GM20000 (cell line): ENCODE data around the gene SCAF4.
"Not testable (repeated sequence)": the region's sequence is repeated elsewhere in the genome, so short reads cannot be mapped to it uniquely, and the experiment has no call there.

ENCODE experiments used
- DNase-seq: peaks from one replicate; pipeline ENCODE4 v3.0.0; 2012; ENCODE audit warnings: low spot score
- TF ChIP-seq, protein P1 (sequence below): IDR thresholded peaks from 2 replicates; pipeline ENCODE4 v1.5.1; 2012; ENCODE audit warnings: mild to moderate bottlenecking, control low read depth; ENCODE audit errors: extremely low read depth, missing control alignments

The SCAF4 gene

DNA sequence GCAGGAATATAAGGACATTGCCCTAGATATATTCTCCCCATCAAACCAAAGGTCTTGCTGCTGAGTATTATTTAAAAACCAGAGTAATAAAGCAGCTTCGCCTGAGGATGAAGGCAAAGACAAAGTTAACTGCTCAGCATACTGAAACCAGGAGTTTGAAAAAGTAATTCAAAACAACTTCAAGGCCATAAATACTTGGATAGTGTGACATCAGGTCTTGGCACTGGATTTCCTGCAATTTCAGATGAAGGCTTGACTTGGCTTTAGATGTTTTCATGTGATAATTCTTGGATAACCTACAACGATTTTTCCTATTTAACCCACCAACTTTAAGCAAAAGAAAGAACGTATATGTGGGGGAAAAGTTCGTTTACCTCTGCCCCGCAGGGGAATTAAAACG is 61.8 kb downstream of the SCAF4 start:
- TF ChIP-seq, protein P1, sequence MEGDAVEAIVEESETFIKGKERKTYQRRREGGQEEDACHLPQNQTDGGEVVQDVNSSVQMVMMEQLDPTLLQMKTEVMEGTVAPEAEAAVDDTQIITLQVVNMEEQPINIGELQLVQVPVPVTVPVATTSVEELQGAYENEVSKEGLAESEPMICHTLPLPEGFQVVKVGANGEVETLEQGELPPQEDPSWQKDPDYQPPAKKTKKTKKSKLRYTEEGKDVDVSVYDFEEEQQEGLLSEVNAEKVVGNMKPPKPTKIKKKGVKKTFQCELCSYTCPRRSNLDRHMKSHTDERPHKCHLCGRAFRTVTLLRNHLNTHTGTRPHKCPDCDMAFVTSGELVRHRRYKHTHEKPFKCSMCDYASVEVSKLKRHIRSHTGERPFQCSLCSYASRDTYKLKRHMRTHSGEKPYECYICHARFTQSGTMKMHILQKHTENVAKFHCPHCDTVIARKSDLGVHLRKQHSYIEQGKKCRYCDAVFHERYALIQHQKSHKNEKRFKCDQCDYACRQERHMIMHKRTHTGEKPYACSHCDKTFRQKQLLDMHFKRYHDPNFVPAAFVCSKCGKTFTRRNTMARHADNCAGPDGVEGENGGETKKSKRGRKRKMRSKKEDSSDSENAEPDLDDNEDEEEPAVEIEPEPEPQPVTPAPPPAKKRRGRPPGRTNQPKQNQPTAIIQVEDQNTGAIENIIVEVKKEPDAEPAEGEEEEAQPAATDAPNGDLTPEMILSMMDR: no peak
- no peak for DNase-seq

DNA sequence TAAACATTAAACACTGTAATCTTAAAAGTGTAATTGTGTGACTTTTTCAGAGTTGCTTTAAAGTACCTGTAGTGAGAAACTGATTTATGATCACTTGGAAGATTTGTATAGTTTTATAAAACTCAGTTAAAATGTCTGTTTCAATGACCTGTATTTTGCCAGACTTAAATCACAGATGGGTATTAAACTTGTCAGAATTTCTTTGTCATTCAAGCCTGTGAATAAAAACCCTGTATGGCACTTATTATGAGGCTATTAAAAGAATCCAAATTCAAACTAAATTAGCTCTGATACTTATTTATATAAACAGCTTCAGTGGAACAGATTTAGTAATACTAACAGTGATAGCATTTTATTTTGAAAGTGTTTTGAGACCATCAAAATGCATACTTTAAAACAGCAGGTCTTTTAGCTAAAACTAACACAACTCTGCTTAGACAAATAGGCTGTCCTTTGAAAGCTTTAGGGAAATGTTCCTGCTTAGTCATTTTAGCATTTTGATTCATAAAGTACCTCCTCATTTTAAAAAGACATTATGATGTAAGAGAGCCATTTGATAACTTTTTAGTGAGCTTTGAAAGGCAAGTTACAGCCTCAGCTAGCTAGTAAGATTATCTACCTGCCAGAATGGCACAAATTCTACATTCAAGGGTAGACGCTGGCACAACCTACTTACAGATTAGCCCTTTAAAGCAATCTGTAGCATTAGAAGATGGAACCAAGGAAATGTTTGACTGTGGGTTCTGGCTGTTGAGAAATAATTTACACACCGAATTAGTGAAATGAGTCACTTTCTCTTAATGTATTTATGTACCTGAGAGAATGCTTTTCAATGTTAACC is 63.0 kb downstream of the SCAF4 start:
- TF ChIP-seq, protein P1: no peak
- no peak for DNase-seq

DNA sequence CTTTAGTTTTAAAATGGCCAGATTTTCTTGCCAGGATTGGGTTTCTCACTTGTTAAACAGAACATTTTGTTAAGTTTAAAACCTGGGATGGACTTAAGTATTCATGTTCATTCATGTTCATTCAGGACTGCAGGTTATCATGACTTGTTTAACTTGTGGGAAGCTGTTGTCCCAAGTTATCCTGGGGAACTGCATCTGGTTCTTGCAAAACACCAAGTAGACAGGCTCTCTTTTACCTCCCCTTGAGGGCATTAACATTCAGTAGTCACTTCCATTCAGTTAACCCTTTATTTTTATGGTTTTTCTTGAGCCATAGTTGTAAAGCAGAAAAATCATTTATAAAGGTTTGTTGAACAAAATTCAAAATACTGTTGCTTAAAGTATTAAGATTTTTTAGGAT is 64.3 kb downstream of the SCAF4 start:
- TF ChIP-seq, protein P1: no peak
- DNase-seq: no peak

DNA sequence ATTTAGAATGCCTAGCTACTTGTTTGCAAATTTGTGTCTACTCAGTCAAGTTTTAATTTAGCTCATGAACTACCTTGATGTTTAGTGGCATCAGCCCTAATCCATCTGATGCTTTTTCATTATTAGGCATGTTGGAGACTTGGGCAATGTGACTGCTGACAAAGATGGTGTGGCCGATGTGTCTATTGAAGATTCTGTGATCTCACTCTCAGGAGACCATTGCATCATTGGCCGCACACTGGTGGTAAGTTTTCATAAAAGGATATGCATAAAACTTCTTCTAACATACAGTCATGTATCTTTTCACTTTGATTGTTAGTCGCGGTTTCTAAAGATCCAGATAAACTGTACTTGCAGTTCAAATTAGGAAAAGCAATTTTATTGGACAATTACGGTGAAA is 64.8 kb downstream of the SCAF4 start:
- no peak for DNase-seq
- TF ChIP-seq, protein P1: no peak

DNA sequence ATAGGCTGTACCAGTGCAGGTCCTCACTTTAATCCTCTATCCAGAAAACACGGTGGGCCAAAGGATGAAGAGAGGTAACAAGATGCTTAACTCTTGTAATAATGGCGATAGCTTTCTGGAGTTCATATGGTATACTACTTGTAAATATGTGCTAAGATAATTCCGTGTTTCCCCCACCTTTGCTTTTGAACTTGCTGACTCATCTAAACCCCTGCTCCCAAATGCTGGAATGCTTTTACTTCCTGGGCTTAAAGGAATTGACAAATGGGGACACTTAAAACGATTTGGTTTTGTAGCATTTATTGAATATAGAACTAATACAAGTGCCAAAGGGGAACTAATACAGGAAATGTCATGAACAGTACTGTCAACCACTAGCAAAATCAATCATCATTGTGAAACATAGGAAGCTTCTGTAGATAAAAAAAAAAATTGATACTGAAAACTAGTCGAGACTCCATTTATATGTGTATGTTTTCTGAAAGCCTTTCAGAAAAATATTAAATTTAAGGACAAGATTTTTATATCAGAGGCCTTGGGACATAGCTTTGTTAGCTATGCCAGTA is 65.4 kb downstream of the SCAF4 start:
- no peak for DNase-seq
- TF ChIP-seq, protein P1: no peak

DNA sequence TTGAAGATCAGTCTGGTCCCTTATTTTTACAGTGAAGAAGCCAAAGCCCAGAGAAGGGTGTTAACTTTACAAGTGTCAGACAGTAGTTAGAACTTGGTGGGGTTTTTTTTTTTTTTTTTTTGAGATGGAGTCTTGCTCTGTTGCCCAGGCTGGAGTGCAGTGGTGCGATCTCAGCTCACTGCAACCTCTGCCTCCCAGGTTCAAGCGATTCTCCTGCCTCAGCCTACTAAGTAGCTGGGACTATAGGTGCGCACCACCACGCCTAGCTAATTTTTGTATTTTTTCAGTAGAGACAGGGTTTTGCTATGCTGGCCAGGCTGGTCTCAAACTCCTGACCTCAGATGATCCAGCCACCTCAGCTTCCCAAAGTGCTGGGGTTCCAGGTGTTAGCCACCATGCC is 66.0 kb downstream of the SCAF4 start:
- not testable (repeated sequence) for DNase-seq

DNA sequence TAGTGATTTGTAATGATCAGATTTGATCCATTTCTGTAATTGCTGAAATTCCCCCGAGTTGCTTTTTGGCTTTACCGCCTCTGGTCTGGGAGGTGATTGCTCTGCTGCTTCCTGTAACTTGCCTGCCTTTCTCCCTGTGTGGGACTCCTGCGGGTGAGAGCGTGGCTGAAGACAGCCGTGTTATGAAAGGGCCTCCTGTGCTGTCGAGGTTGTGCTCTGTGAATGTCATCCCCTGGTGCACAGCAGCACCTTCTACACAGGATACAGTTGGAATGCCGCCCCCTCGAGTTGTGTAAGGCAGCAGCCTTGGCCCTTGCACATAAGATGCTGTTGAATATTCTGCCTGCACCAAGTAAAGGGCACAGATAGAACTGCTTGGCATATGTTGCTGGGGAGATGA is 66.5 kb downstream of the SCAF4 start:
- TF ChIP-seq, protein P1: no peak

More for the DNA sequence above, 66.5 kb downstream of the SCAF4 start:
- no peak for DNase-seq
